Right kidney (tissue), 9 donors: ENCODE results near the gene FAM117B.

Source experiments
- DNase-seq: peaks from one replicate; pipeline ENCODE4 v3.0.0-alpha.2; 2016
- long read RNA-seq, 8 donors: transcript quantifications; one replicate each; lab custom pipeline, GENCODE V29; 2026

Gene FAM117B
- long read RNA-seq, donor 1, full-length matches to known transcripts = 2 of 2 reads
- long read RNA-seq, donor 1, partial matches to known transcripts = 0 of 2 reads
- long read RNA-seq, donor 1, other reads (novel, unspliced or antisense) = 0 of 2 reads
- long read RNA-seq, donor 2, full-length matches to known transcripts = 2 of 8 reads
- long read RNA-seq, donor 2, partial matches to known transcripts = 6 of 8 reads
- long read RNA-seq, donor 2, other reads (novel, unspliced or antisense) = 0 of 8 reads
- long read RNA-seq, donor 3, partial matches to known transcripts = 0 of 1 reads
- long read RNA-seq, donor 3, other reads (novel, unspliced or antisense) = 0 of 1 reads
- long read RNA-seq, donor 4, full-length matches to known transcripts = 5 of 5 reads
- long read RNA-seq, donor 4, partial matches to known transcripts = 0 of 5 reads
- long read RNA-seq, donor 4, other reads (novel, unspliced or antisense) = 0 of 5 reads
- long read RNA-seq, donor 5 = 0 reads
- long read RNA-seq, donor 6, full-length matches to known transcripts = 3 of 8 reads
- long read RNA-seq, donor 6, partial matches to known transcripts = 5 of 8 reads
- long read RNA-seq, donor 6, other reads (novel, unspliced or antisense) = 0 of 8 reads
- long read RNA-seq, donor 7, full-length matches to known transcripts = 8 of 8 reads
- long read RNA-seq, donor 7, partial matches to known transcripts = 0 of 8 reads
- long read RNA-seq, donor 7, other reads (novel, unspliced or antisense) = 0 of 8 reads
- long read RNA-seq, donor 8, full-length matches to known transcripts = 3 of 3 reads
- long read RNA-seq, donor 8, partial matches to known transcripts = 0 of 3 reads
- long read RNA-seq, donor 8, other reads (novel, unspliced or antisense) = 0 of 3 reads

- DNase-seq = peak; percentile 95
Measured at GRCh38 chr2:202634556-202635427, at the start of gene FAM117B. FAM117B (plus strand) TSS chr2:202634969; CDS start chr2:202635188, 219 bp downstream.

DNA sequence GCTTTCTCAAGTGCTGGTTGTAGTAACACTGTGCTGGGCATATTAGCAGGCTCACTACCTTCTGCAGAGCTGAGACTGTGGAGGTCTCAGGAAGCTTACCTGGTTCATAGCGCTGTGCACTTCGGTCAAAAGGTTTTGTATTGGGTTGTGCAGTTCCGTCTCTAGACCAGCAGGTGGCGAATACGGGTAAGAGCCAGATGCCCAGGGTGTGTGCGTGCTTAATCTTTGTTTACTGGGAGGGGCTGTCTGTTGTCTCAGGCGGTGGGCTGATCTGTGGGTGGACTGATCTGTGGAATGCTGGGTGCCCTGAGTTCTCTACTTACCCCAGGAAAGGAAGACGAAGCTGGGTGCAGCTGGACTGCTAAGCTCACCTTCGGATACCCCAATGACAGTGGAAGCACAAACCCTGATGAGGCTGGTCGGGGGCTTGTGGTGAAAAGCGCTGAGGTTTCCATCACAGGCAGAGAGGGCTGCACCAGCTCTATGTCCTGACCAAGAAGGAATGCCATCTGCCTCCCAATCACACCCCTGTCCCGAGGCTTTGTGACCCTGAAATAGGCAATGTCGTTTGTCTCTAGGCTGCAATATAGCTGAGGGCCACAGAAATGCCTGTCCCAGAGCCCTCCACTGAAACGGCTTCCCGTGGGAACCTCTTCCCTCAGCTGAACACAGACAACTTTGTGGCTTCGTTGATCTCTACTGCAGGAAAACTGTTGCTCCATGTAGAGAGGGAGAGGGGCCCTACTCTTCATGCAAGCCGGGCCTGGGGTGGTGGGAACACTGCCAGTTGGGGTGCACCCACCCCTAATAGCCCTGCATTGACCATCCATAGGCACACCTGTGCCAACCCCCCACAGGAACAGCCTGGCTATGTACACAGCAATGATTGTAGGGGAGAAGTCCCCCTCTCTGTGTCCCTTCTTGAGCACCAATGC, 45.9 kb upstream of the FAM117B start:
- peak; percentile 69 for DNase-seq

DNA sequence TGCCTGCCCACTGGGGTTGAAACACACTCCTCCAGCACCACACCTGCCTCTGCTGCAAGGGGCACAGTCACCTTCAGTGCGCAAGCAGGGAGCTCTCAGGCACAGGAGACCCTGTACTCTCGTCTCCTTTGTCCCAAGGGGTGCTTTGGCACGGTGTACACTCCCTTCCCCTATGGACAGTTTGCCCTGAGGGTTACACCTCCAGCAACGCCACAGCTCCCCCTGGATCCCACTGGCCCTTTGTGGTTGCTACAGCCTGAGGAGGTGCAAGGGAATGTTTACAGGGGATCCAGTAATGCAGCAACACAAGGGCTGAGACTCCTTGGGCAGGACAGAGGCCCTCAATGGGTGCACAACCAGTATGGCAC, 45.2 kb upstream of the FAM117B start:
- no peak for DNase-seq

- DNase-seq = no peak
Measured at GRCh38 chr2:202592566-202592965, 42.2 kb upstream of the FAM117B start.

GRCh38 chr2:202599105-202599504, 35.7 kb upstream of the FAM117B start:
- no peak for DNase-seq

DNA sequence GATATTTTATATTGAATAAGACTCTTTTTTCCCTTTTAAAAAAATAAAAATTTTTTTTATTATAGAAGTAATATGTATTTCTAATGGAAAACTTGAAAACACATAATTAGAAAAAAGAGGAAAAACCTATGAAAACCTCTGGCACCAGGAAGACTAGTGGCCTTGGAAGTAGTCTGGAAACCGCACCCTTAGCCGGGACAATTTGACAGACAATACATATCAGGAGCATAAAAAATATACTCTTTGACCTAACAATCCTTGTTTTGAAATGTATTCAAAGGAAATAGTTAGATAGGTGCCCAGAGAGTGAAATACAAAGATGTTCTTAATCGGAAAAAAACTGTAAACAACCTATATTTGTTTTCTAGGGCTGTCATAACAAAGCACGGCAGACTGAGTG, 34.9 kb upstream of the FAM117B start:
- DNase-seq = no peak

- DNase-seq = no peak
Measured at GRCh38 chr2:202604699-202605098, 30.1 kb upstream of the FAM117B start.

GRCh38 chr2:202605174-202605573, 29.6 kb upstream of the FAM117B start:
- DNase-seq = no peak

DNA sequence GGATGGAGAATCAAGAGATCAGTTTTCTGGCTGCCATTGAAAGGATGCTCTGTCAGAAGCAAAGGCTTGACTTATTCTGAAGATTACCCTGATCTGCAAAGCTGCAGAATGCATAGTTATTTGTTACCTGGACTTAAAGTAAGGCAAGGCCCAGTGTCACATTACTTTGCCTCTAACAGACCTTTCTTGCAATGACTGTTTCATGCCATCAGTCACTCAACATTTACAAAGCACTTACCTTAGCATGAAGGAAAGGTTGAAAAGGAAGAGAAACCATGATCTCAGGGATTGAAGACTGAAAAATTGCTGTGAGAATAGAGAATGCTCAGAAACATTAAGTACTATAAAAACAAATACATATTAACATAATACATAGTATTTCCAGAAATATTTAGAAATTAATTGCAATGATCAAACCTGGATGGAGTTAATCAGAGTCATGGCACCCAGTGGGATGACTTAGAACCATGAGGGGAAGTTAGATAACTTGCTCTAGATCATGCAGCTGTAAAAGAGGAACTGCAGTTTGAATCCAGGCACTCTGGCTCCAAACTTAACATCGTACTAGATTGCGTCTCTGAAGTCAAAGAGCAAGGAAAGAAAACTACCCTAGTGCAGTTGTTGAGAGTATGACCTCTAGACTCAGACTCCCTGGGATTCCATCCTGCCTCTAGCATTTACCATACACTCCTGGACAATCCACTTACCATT, 26.5 kb upstream of the FAM117B start:
- DNase-seq = no peak

GRCh38 chr2:202609381-202610145, 25.2 kb upstream of the FAM117B start:
- no peak for DNase-seq

DNA sequence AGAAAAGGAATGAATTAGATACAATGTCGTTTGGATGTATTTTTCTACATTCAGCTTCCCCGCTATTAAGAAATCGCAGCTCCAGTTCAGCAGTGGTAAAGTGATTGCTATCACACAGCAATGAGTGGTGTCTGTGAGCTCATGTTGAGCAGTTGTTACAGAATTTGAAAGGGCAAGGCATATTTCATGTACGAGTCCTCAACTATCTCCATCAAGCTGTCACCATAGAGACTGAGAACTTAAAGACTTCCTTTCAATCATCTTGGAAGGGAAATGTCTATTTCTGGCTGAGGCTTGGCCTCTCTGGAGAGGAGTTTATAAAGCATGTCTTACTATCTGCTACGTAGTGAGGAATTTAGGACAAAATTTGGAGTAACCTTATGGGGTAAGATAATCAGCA, 24.4 kb upstream of the FAM117B start:
- no peak for DNase-seq

DNA sequence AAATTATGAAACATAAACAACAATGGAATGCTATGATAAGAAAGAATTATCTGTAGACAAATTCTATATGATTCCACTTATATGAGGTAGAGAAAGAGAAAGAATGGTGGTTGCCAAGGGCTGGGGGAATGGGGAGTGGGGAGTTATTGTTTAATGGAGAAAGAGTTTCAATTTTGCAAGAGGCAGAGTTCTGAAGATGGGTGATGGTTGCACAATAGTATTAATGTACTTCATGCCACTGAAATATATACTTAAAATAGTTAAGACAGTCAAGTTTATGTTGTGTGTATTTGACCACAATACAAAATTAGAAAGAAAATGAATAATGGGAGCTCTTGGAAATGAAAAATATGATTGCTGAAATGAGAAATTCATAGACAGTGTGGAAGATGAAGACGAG, 22.6 kb upstream of the FAM117B start:
- no peak for DNase-seq

DNA sequence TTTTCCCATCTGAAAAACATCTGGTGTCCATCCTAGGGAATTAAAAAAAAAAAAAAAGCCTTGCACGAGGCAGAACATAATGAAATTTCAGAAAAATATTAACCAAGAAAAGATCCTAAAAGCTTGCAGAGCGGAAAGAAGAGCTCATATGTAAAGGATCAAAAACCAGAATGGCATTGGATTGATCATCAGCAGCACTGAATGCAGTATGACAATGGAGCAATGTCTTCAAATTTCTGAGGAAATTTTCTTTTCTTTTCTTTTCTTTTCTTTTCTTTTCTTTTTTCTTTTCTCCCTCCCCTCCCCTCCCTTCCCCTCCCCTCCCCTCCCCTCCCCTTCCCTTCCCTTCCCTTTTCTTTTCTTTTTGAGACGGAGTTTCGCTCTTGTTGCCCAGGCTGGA, 21.3 kb upstream of the FAM117B start:
- DNase-seq = no peak

- DNase-seq = no peak
Measured at GRCh38 chr2:202624133-202624532, 10.6 kb upstream of the FAM117B start.

- no peak for DNase-seq
Measured at GRCh38 chr2:202627042-202627441, 7.7 kb upstream of the FAM117B start.

GRCh38 chr2:202628646-202629198, 6.0 kb upstream of the FAM117B start:
- no peak for DNase-seq

DNA sequence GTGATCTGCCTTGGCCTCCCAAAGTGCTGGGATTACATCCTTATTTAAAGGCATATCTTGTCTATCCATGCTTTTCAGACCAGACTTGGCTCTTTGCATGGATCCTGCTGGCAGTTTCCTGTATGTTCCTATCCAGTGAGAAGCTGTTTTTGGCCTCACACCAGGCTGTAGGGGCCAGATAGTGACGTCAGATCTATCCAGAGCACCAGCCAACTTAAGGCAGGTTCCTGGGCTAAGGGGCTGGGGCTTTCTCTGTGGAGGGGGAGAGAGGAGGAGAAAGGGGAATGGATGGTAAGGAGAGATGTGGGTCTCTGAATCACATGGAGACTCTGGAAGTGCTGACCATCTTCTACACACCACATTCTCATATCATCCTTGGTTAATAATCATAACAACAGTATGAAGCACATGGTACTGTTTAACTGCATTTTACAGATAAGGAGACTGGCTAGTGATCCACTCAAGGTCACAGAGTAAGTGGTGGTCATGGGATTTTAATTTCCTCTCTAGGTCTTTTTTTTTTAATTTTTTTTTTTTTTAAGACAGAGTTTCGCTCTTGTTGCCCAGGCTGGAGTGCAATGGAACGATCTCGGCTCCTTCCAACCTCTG, 2.0 kb upstream of the FAM117B start:
- DNase-seq = no peak

DNA sequence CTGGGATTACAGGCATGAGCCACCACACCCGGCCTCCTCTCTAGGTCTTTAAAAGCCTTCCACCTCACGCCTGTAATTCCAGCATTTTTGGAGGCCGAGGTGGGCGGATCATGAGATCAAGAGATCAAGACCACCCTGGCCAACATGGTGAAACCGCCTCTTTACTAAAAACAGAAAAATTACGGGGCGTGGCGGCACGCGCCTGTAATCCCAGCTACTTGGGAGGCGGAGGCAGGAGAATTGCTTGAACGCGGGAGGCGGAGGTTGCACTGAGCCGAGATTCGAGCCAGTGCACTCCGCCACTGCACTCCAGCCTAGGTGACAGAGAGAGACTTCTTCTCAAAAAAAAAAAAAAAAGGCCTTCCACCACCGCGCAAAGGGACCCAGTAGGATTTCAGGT, 1.3 kb upstream of the FAM117B start:
- no peak for DNase-seq
